Activated T-helper 2 cell treated with anti-CD3 and anti-CD28 coated beads, Interferon-gamma antibody, Interleukin-2, Interleukin-4, amounts not matched to agents 10 μg/mL and 5 μg/mL and 100 μg/mL, durations not matched to agents 14 hours and 24 hours and 36 hours (primary cell): Measurements from ENCODE around the gene TOR1B. TPM values are rescaled to one million over a fixed set of nuclear protein-coding genes. Genes with fewer than 3 reads are reported as not detected.

Experiments used
- total RNA-seq: library from RNA; stranded (reverse); gene quantifications from 2 replicates; pipeline ENCODE4 v1.2.3, GENCODE V29; 2022

The TOR1B gene
- total RNA-seq, 1 donor from 2014 or later = 25.2 TPM

Other genes with a start within 250 kb of the TOR1B start
- gene C9orf50, start 182.1 kb upstream of the TOR1B start, total RNA-seq = not detected in 2 replicates
- 58.4 and 61.5 TPM in 2 replicates for gene NTMT1, start 177.0 kb upstream of the TOR1B start, total RNA-seq
- gene ASB6, start 161.0 kb upstream of the TOR1B start, total RNA-seq = 21.4 and 22.1 TPM in 2 replicates
- 5.0 and 5.1 TPM in 2 replicates for gene PRRX2, start 137.5 kb upstream of the TOR1B start, total RNA-seq
- gene PTGES, start 50.1 kb upstream of the TOR1B start, total RNA-seq = 0.34 and 0.39 TPM in 2 replicates
- 52.5 and 55.8 TPM in 2 replicates for gene TOR1A, start 21.0 kb downstream of the TOR1B start, total RNA-seq
- 54.4 and 59.6 TPM in 2 replicates for gene C9orf78, start 32.1 kb downstream of the TOR1B start, total RNA-seq
- gene USP20, start 32.3 kb downstream of the TOR1B start, total RNA-seq = 45.6 and 52.3 TPM in 2 replicates
- gene FNBP1, start 240.0 kb downstream of the TOR1B start, total RNA-seq = 358 and 359 TPM in 2 replicates